ENCODE measurements around the gene PER3. TPM values are rescaled to one million over a fixed set of nuclear protein-coding genes. Genes with fewer than 3 reads are reported as not detected.

The PER3 gene
- total and polyA plus RNA-seq, 2 of the 8 experiments (the other 6 are each of a cell fraction or from before 2014, with no cell fraction given) = 8.3 to 9.3 TPM

DNA sequence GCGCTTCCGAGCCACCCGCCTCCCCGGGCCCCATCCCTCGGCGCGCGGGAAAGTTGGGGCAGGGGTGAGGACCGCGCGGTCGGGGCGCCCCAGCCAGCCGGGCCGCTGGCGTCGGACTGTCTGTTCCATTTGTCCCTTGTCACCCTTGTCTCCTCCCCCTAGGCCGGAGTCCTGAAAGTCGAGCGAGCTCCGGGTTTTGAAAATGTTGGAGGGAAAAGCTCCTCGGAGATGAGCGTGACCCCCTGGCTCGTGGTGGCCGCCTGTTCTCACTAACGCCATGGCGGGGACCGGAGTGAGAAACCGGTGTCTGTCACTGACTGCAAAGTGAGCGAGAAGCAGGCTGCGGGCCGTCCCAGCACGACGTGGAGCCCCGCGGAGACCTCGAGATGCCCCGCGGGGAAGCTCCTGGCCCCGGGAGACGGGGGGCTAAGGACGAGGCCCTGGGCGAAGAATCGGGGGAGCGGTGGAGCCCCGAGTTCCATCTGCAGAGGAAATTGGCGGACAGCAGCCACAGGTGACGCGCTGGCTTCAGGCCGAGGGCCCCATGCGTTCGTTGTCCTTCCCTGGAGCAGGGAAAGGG, 491 bp downstream of the PER3 start (continued):
- TF ChIP-seq RAD21 (IDR thresholded peaks at IDR 0.05 in 1 of 2, conservative IDR thresholded peaks at IDR 0.05 in 1 of 2; ENCODE audit: low read depth in 2 of 2, low read length in 2 of 2) = no peak
- no peak for TF ChIP-seq JUND (IDR thresholded peaks at IDR 0.05; ENCODE audit: low read length)

Data from H1 (cell line).